GM15510 (cell line): ENCODE results near the gene HOXC9.

Source experiments
- POLR2A ChIP-seq: IDR thresholded peaks from 3 replicates; pipeline ENCODE4 v1.6.1; 2011; ENCODE audit warnings: borderline replicate concordance; ENCODE audit not compliant: insufficient read length; ENCODE audit errors: extremely low read depth

HOXC9 gene

DNA sequence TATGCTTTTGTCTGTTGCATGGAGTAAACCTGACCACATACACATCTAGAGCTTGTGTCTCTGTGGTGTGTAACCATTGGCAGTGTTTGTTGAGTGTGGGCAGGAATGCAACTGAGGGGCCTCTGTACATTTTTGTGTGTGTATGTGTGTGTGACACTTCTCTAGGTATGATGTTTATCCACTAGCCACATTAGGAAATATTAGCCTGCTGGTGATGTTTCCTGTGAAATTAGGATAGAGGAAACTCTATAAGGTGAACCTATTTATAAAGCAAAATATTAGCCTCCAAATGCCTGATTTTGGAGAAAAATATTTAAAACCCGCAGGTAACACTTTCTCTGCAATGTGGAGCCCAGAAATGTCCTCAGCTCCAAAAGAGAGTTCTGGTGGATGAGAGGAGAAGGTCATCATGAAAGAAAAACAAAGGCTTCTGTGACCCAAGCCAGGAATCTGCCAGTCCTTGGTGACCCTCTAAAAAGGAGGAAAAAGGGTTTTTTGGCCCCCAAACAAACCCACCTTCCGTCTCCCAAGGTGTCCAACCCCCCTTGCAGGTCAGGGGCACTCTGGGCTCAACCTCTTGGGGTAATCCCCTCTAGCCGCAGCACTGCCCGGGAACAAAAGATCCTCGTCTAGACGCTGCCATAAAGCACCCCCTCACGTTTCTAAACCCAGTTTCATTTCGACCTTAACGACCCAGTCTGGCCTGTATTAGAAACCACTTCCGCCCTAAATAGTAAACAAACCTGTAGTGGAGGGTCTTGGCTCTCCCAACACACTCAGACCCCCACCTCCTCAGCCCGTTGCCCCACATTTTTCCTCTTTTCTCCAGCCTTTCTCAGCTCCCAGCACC lies 22.1 kb upstream of the HOXC9 start:
- TF ChIP-seq POLR2A = no peak

DNA sequence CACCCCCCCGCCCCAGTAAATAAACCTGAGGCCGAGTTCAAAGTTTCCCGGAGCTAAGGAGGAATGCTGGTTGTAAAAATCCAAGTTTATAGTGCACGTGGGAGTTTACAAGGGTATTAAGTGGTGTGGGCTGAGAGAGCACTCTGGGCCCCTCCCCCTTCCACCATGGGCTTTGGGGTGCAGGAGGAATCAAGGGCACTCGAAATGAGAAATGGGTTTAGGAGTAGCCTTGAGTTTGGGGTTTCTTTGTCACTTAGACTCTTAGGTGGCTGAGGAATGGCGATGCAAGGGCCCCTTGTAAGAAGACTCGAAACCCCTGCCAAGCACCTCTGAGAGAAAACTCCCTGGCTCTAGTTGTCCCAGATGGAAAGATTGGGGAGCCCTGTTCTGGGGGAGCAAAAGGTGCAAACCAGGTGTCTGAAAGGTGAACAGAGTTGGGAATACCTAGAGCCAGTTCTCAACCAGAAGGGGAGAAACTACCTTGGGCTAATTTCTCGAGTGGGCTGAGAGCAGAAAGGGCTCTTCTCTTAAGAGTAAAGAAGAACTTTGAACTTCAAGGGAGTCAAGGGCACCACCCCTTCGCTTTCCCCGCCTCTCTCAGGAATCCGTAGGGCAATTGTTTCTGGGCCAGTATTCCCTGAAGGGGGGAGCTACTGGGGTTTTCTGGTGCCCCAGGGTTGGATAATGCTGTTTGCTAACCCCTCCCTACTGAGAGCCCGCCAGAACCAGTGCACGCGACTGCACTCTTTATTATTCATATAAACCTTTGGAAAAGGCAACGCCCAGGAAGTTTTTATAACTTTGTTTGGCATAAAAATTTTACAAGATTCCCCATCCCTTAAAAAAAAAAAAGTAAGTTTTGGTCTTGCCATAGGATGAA lies 21.2 kb upstream of the HOXC9 start:
- no peak for TF ChIP-seq POLR2A

DNA sequence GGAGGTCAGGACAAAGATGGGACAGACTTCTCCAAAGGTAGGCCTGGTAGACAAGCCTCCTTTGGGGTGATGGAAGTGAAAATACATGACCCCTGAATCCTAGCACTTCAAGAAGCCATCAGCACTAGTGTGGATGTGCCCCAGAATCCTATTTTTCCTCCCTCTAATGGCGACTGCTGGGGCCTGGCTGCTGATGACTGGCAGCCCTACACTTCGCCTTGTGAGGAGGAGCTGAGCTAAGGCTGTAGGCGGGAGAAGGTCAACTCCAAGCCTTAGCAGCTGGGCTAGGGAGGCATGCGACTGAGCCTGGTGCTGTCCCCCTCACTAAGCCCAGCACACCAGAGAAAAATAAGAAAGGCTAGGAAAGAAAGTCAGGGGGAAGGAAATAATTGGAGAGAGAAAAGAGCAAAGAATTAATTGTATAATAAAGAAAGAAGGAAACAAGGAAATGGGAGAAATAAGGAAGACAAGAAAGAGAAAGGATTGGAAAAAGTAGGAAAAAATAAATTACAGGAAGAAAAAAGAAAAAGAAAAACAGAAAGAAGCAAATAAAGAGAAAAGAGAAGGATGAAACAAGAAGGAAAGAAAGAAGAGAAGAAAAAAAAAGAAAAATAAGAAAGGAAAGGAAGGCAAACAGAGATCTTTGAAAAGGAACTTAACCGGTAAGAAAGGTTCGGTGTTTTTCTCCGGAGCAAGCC lies 19.7 kb upstream of the HOXC9 start:
- no peak for TF ChIP-seq POLR2A

DNA sequence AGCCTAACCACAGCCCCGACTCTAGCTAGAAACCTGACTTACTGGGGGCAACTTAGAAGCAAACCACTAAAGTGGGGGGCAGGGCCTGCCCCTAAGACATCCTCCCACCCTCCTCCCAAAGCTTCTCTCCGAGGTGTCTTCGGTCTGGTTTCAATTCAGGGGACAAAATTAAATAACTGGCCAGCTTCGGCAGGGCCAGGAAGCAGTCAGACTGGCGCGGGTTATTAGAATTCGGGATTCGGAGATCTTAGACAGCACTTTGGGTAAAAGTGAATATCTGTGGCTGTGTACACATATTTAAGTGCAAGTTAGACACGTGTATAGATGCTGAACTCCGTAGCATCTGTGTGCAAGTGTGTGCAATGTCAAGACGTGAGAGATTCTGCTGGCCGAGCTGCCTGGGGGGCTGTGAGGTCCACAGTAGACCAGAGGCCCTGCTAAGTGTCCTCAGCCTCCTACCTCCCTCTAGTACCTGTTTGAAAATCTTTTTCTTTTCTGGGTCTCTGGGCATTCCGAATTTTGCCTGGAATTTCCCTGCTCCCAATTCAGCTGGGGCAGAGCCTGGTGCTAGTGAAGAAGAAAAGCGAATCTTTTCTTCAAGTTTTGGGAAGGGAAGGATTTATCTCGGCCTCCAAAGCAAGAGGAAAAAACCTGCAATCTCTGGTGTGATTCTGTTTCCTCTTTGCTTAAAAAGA lies 19.0 kb upstream of the HOXC9 start:
- TF ChIP-seq POLR2A = no peak

DNA sequence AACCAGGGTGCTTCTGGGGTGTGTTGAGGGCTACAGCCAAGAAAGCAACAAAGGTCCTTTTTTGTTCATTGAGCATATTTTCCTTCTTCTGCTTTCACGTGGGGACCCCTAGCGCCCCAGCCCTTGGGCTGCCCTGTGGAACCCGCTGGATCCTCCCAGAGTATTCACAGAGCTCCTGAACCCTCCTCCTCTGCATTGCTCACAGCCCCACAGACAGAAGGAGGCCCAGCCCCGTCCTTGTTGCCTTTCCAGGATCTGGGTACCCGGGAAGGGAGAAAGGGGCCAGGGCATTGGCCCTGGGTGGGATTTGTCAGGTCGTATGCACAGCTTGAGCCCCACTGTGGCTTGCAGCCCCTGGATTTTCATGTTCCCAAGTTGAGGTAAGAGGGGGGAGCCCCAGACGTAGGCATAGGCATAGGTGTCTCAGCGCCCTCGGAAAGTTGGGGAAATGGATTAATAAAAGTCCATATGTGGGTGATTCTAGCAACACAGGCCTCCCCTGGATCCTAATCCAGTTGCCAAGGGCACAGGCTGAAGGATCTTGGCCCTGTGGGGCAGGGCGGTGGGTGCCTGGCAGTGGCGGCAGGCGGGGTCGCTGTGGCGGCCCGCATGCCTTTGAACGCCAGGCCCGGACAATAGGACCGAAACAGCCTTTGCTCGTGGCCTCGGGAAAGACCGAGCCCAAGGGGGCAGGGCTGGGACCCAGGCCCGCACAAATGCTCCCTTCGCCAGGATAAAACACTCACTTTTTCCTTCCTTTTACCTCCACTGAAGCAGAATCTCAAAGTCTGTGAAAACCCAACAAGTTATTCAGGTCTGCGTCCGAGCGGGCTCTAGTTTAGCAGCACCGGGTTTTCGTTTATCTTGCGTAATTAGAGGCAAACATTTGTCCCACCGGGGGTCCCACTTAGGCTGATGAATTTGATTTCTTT lies 18.1 kb upstream of the HOXC9 start:
- TF ChIP-seq POLR2A = no peak

DNA sequence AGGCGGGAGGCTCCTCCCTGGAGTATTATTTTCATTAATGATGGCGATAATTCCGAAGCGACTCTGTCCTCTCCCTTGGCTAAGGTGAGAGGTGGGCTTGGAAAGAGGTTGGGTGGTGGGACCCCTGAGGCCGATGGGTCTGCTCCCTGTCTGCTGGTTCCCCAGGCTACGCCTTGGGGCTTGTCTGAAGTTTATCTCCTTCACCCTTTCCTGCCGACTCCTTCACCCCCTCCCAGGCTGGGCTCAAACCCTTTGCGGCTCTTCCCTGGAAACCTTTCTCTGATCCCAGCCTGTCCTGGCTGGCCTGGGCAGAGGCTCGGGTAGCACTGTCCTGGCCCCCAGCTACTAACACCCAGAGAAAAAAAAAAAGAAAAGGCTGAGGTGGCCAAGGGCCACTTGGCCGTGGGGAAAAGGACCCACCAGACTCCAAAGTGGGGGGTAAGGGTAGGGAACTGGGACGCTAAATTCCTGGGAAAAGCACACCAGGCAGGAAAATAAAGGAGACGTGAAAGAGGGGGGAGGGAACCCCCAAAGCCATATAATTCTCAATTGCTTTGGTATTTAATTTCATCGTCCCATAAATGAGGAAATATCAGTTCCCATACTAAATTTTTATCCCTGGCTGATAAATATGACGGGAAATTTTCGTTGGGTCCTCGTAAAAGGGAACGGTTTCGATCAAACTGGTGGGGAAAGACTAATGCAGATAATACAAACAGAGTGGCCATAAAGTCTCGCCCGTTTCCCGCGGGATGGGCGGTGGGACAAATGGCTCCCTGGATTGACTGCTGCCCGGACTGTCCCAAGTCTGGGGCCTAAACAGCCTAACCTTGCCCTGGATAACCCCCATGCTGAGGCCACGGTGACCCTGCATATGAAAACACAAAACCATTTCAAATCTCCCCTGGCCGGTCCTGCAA lies 17.1 kb upstream of the HOXC9 start:
- TF ChIP-seq POLR2A = no peak

DNA sequence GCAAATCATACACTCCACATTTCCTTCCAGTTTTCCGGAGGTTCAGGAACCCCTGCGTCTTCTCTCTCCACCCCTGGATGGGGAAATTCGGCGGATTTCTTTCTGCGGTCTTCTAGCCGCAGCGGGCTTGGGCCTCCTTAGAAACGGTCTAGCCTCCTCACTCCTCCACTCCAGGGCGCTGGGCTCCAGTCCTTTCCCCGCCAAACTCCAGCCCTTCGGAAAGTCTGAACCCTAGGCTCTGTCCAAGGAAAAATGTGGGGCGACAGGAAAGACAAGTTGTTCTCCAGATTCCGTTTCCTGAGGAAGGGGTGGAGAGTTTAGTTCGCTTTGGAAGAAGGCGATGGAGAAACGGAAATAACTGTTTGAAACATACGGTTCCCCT lies 16.4 kb upstream of the HOXC9 start:
- no peak for TF ChIP-seq POLR2A

DNA sequence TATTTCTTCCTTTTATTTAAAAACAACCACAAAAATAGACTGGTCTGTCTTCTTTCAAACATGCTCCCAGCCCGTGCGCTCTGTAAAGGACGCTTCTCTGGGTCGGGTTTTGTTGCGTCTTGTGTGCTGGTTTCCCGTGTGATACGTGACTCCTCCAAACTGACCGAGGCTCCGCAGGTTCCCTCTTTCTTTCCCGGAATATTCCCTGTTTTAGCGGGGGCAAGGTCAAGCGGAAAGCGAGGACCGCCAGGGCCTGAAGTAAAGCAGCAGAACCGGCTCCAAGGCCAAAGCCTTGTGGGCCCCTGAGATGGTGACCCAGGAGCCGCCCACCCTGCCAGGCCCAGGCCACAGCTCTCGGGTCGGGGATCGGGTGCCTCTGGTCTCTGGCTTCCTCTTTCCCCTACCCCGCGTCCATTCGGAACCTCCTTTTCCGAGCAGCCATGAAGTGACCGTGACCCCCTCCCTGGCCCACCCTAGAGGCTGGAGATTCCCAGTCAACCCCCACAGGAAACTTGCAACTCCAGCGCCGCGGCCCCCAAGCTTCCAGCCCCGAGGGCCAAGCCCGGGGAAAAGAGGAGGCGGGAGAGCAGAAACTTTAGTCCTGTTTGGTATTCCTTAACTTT lies 15.9 kb upstream of the HOXC9 start:
- TF ChIP-seq POLR2A = no peak

DNA sequence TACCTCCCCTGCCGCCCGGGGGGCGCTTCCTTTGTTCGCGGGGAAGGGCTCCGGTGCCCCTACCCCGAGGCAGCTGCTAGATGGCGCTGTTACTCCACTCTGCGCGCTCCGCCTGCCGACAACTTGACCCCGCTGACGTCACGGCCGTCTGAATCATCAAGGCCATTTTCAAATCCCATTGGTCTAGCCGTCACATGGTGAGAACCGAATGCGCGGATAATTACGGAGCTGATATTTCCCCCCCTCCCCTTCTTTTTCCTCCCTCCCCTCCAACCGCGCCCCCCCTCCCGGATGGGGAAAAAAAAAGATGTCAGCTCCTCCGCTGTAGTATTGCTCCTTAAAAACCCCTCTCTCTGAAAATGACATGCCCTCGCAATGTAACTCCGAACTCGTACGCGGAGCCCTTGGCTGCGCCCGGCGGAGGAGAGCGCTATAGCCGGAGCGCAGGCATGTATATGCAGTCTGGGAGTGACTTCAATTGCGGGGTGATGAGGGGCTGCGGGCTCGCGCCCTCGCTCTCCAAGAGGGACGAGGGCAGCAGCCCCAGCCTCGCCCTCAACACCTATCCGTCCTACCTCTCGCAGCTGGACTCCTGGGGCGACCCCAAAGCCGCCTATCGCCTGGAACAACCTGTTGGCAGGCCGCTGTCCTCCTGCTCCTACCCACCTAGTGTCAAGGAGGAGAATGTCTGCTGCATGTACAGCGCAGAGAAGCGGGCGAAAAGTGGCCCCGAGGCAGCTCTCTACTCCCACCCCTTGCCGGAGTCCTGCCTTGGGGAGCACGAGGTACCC lies 14.9 kb upstream of the HOXC9 start, which contains the start of gene HOXC10:
Gene HOXC10, plus strand, starts transcription at position 246 of the 791 bp plus-strand sequence. Its CDS starts 114 bp downstream, at position 360.
- no peak for TF ChIP-seq POLR2A

DNA sequence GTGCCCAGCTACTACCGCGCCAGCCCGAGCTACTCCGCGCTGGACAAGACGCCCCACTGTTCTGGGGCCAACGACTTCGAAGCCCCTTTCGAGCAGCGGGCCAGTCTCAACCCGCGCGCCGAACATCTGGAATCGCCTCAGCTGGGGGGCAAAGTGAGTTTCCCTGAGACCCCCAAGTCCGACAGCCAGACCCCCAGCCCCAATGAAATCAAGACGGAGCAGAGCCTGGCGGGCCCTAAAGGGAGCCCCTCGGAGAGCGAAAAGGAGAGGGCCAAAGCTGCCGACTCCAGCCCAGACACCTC lies 14.3 kb upstream of the HOXC9 start:
- no peak for TF ChIP-seq POLR2A

DNA sequence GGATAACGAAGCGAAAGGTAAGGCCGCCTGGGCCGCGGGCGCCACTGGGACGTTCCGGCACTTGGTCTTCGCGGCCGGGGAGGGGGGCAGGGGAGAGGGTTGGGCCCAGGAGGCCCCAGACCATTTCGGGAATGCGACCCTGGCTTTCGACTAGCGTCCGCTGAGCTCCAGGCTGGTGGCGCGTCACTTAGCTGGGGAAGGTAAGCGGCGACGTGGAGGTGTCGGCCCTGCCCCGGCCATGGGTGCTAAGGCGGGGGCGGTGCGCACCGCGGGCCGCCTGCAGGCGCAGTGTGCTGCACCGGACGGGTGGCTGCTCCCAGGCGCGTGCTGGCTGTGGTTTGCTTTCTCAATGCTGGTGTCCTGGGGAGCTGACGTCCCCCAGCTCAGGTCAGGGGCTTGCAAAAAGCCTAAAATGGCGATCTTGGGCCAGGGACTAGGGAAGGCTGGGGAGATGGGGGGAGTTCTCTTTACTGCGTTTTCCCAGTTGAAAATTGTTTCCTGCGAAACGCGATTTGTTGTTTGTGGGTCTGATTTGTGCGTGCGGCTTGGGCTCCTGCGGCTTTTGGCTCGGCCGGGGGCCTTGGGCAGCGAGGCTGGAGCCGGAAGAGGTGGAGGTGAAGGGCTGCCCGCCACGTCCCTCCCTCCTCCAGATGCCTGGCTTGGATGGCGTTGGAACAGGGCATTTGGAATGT lies 13.8 kb upstream of the HOXC9 start:
- no peak for TF ChIP-seq POLR2A
